ENCODE measurements around the gene SPINDOC. TPM values are rescaled to one million over a fixed set of nuclear protein-coding genes. Genes with fewer than 3 reads are reported as not detected.

The SPINDOC gene
- polyA plus RNA-seq, 1 donor (not counting 4 experiments of a cell fraction or from before 2014, with no cell fraction given) = 8.1 TPM

- no peak for DNase-seq (ENCODE audit: low read depth, low spot score)
- Histone ChIP-seq H3K27ac (ENCODE audit: control insufficient read depth, insufficient read depth, low read length) (no peak overlapping the region), H3K27me3 (ENCODE audit: control insufficient read depth, extremely low read depth, insufficient read depth, low read length) (no peaks in the 10 kb centered on the region), H3K9me1 (ENCODE audit: control insufficient read depth, extremely low read depth, insufficient read depth, low read length) (no peaks in the 10 kb centered on the region), H3K9me3 (ENCODE audit: control insufficient read depth, low read depth, low read length) (no peaks in the 10 kb centered on the region), H3K4me2 (ENCODE audit: control insufficient read depth, extremely low read depth, insufficient read depth, low read depth, low read length) (no peak overlapping the region), H3K36me3 (ENCODE audit: control insufficient read depth in 2 of 2, extremely low read depth in 1 of 2, insufficient read depth in 2 of 2, low read length in 2 of 2) (no peaks in the 10 kb centered on the region), H4K20me1 (ENCODE audit: control insufficient read depth, extremely low read depth, insufficient read depth, low read length) (peaks cover under 1% of the 10 kb centered on the region), H2AFZ (ENCODE audit: control insufficient read depth, low read length) (no peak overlapping the region), H3K79me2 (ENCODE audit: control insufficient read depth, insufficient read depth, low read length) (peaks cover 5% of the 10 kb centered on the region), H3K4me1 (ENCODE audit: control insufficient read depth, extremely low read depth, insufficient read depth, low read length) (peaks cover 15% of the 10 kb centered on the region), H3K9ac (ENCODE audit: control insufficient read depth, extremely low read depth, insufficient read depth, low read length) (no peak overlapping the region), H3K4me3 (ENCODE audit: control insufficient read depth in 2 of 3, extremely low read depth in 1 of 3, insufficient read depth in 2 of 3, low read depth in 1 of 3, low read length in 3 of 3) (no peak overlapping the region)
- TF ChIP-seq CTCF (optimal IDR thresholded peaks at IDR 0.05 in 1 of 3, IDR thresholded peaks at IDR 0.05 in 1 of 3, conservative IDR thresholded peaks at IDR 0.05 in 1 of 3; ENCODE audit: extremely low read depth in 1 of 3, insufficient read depth in 2 of 3, low read length in 3 of 3) (no peak), EZH2 (IDR thresholded peaks at IDR 0.05; ENCODE audit: low read length) (no peak)
- dilution Hi-C loops (cut with MboI; ENCODE audit: extremely low pct_ligation_motif_present, low sequenced_read_pairs) = no loop called here
- no peak for FAIRE-seq
Observed at GRCh38 chr11:63834535-63835157, 21.4 kb downstream of the SPINDOC start.

DNA sequence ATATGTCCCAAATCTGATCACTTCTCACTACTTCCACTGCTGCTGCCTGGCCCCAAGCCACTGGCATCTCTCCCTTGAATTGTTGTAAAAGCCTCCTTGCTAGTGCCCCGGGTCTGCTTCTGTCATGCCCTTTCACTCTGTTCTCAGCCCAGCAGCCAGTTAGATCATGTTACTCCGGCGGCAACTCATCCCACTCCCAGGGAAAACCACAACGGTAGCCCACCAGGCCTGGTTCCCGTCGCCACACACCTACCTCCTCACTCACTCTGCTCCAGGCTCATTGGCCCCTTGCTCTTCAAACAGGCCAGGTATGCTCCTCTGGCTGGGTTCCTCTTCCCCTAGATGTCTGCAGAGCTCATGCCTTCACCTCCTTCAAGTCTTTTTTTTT is 21.9 kb downstream of the SPINDOC start:
- H3K9me1 ChIP-seq (ENCODE audit: control insufficient read depth, extremely low read depth, insufficient read depth, low read length) = no peaks in the 10 kb centered on the region
- dilution Hi-C loops (cut with MboI; ENCODE audit: extremely low pct_ligation_motif_present, low sequenced_read_pairs) = no loop called here

More for the DNA sequence above, 21.9 kb downstream of the SPINDOC start:
- DNase-seq (ENCODE audit: low read depth, low spot score) (no peak), FAIRE-seq (no peak)
- Histone ChIP-seq H3K36me3 (ENCODE audit: control insufficient read depth in 2 of 2, extremely low read depth in 1 of 2, insufficient read depth in 2 of 2, low read length in 2 of 2) (no peaks in the 10 kb centered on the region), H2AFZ (ENCODE audit: control insufficient read depth, low read length) (no peak overlapping the region), H3K9me3 (ENCODE audit: control insufficient read depth, low read depth, low read length) (no peaks in the 10 kb centered on the region), H3K27ac (ENCODE audit: control insufficient read depth, insufficient read depth, low read length) (no peak overlapping the region), H3K27me3 (ENCODE audit: control insufficient read depth, extremely low read depth, insufficient read depth, low read length) (no peaks in the 10 kb centered on the region), H3K4me2 (ENCODE audit: control insufficient read depth, extremely low read depth, insufficient read depth, low read depth, low read length) (no peak overlapping the region), H3K79me2 (ENCODE audit: control insufficient read depth, insufficient read depth, low read length) (peaks cover 10% of the 10 kb centered on the region), H3K4me3 (ENCODE audit: control insufficient read depth in 2 of 3, extremely low read depth in 1 of 3, insufficient read depth in 2 of 3, low read depth in 1 of 3, low read length in 3 of 3) (no peak overlapping the region), H3K9ac (ENCODE audit: control insufficient read depth, extremely low read depth, insufficient read depth, low read length) (no peak overlapping the region), H4K20me1 (ENCODE audit: control insufficient read depth, extremely low read depth, insufficient read depth, low read length) (peaks cover 5% of the 10 kb centered on the region), H3K4me1 (ENCODE audit: control insufficient read depth, extremely low read depth, insufficient read depth, low read length) (peaks cover 15% of the 10 kb centered on the region)
- no peak for TF ChIP-seq CTCF (optimal IDR thresholded peaks at IDR 0.05 in 1 of 3, IDR thresholded peaks at IDR 0.05 in 1 of 3, conservative IDR thresholded peaks at IDR 0.05 in 1 of 3; ENCODE audit: extremely low read depth in 1 of 3, insufficient read depth in 2 of 3, low read length in 3 of 3)
- no peak for TF ChIP-seq EZH2 (IDR thresholded peaks at IDR 0.05; ENCODE audit: low read length)

All from keratinocyte (primary cell).